Aorta (tissue), 5 donors: ENCODE data around the gene PPARG. TPM values are rescaled to one million over a fixed set of nuclear protein-coding genes. Genes with fewer than 3 reads are reported as not detected.
A peak's percentile ranks its signal among the peaks of the same experiment; 100 is the strongest.
"Not testable (repeated sequence)": the region's sequence is repeated elsewhere in the genome, so short reads cannot be mapped to it uniquely, and the experiment has no call there.

Experiments used
- ATAC-seq: fragments of 200-7000 bp; cut with Tn5 transposase; one replicate; pipeline ENCODE4 v1.9.1; 2022; ENCODE audit warnings: moderate library complexity; ENCODE audit not compliant: low FRiP score
- DNase-seq, 2 donors: peaks; one replicate each; pipeline ENCODE4 v3.0.0-alpha.2; 2020
- H3K27ac ChIP-seq, 2 donors: one replicate each; pipeline ENCODE4 v1.5.1; 2013; ENCODE audit warnings: low read length in 2 of 2, mild to moderate bottlenecking in 2 of 2, moderate library complexity in 2 of 2, control low read depth in 1 of 2, inconsistent platforms in 1 of 2, low read depth in 1 of 2
- H3K27me3 ChIP-seq, 2 donors: one replicate each; pipeline ENCODE4 v1.6.1; 2013; ENCODE audit warnings: control low read depth in 1 of 2, low read length in 1 of 2, mild to moderate bottlenecking in 1 of 2, moderate library complexity in 1 of 2; ENCODE audit not compliant: insufficient read depth in 2 of 2, control insufficient read depth in 1 of 2
- H3K36me3 ChIP-seq, 2 donors: one replicate each; pipeline ENCODE4 v1.6.1; 2013; ENCODE audit warnings: control low read depth in 1 of 2, low read length in 1 of 2, mild to moderate bottlenecking in 1 of 2; ENCODE audit not compliant: insufficient read depth in 2 of 2, control insufficient read depth in 1 of 2
- H3K4me1 ChIP-seq, 2 donors: one replicate each; pipeline ENCODE4 v1.6.1; 2013; ENCODE audit warnings: low read length in 2 of 2, control low read depth in 1 of 2, mild to moderate bottlenecking in 1 of 2, moderate library complexity in 1 of 2; ENCODE audit not compliant: insufficient read depth in 2 of 2, control insufficient read depth in 1 of 2
- H3K4me3 ChIP-seq, 2 donors: one replicate each; pipeline ENCODE4 v1.5.1; 2013; ENCODE audit warnings: low read length in 2 of 2, control low read depth in 1 of 2, mild to moderate bottlenecking in 1 of 2
- H3K9me3 ChIP-seq: one replicate; pipeline ENCODE4 v1.6.1; 2013; ENCODE audit warnings: mild to moderate bottlenecking, low read length; ENCODE audit not compliant: control insufficient read depth
- WGBS, 2 donors: extraction: QIAGEN DNeasy Blood & Tissue Kit; methylation state at CpG; one replicate each; pipeline ENCODE4 v1.1.7; 2013; 5-methylcytosine and 5-hydroxymethylcytosine counted together
- intact Hi-C, 2 donors: fragments of 100-400 bp; cut with DNase I; formaldehyde crosslinking; loops; one replicate each; pipeline versions ENCODE4 v1.14.2 to v1.15.0; 2022
- polyA plus RNA-seq, 2 donors: library from polyadenylated mRNA; stranded (reverse); fragments of 200-250 nt; gene quantifications; one replicate each; pipeline ENCODE4 v1.2.3, GENCODE V29; 2013
- total RNA-seq, 2 donors: library from RNA; stranded (reverse); fragmentation: NEBNext Ultra II Directional; extraction: Animal tissue kit (Norgen Biotek cat#: 25700); gene quantifications; one replicate each; pipeline ENCODE4 v1.2.1, GENCODE V29; 2021
- donor health status: healthy with polysubstance abuse.
- donor health status: Bipolar disorder and iron deficiency.
- donor health status: DM: no; HTN: no; CAD: no.
- donor health status: DM: no; HTN: no; CAD: no.
- donor health status: DM: yes; HTN: yes; CAD: no.

Gene PPARG
- total and polyA plus RNA-seq, 4 donors: 5.1 to 21.0 (median 17.5) TPM

GRCh38 chr3:12456441-12456840, 167.6 kb downstream of the PPARG start:
- H3K27ac ChIP-seq: no peak overlapping the region
- H3K27me3 ChIP-seq: no peaks in the 10 kb centered on the region
- intact Hi-C loops: no loop called here
- H3K9me3 ChIP-seq: peaks cover 2% of the 10 kb centered on the region
- DNase-seq (no peak), ATAC-seq (no peak)
- 87 to 93% methylated on average over 3 of the region's 3 CpGs for WGBS, 2 donors
- H3K36me3 ChIP-seq: no peaks in the 10 kb centered on the region
- H3K4me3 ChIP-seq: no peak overlapping the region
- no peaks in the 10 kb centered on the region for H3K4me1 ChIP-seq

- DNase-seq, H3K27me3 ChIP-seq, H3K36me3 ChIP-seq, H3K27ac ChIP-seq, H3K4me3 ChIP-seq, ATAC-seq, H3K9me3 ChIP-seq, H3K4me1 ChIP-seq, intact Hi-C loops: not testable (repeated sequence)
- WGBS, 2 donors: 87 to 94% methylated on average over 4 of the region's 4 CpGs
Observed at GRCh38 chr3:12457380-12457779, 168.5 kb downstream of the PPARG start.

- Histone ChIP-seq H3K4me3 (no peak overlapping the region), H3K4me1 (no peaks in the 10 kb centered on the region), H3K27ac (no peak overlapping the region), H3K36me3 (no peaks in the 10 kb centered on the region), H3K27me3 (no peaks in the 10 kb centered on the region), H3K9me3 (peaks cover 2% of the 10 kb centered on the region)
- ATAC-seq (no peak), DNase-seq (peak; percentile 52 to 57)
- intact Hi-C loops: no loop called here
- WGBS, 2 donors: 68 to 75% methylated on average over 8 of the region's 8 CpGs
Observed at GRCh38 chr3:12458901-12459300, 170.0 kb downstream of the PPARG start.

- Histone ChIP-seq H3K9me3 (peaks cover 2% of the 10 kb centered on the region), H3K4me3 (no peak overlapping the region), H3K4me1 (no peaks in the 10 kb centered on the region), H3K27me3 (no peaks in the 10 kb centered on the region), H3K27ac (no peak overlapping the region), H3K36me3 (no peaks in the 10 kb centered on the region)
- DNase-seq: no peak
- ATAC-seq: no peak
- WGBS, 2 donors: 72 to 73% methylated on average over 3 of the region's 3 CpGs
- intact Hi-C loops: no loop called here
Observed at GRCh38 chr3:12460127-12460526, 171.3 kb downstream of the PPARG start.

GRCh38 chr3:12461097-12461649, 172.3 kb downstream of the PPARG start:
- WGBS, 2 donors: 87 to 89% methylated on average over 7 of the region's 7 CpGs
- Histone ChIP-seq H3K36me3 (no peaks in the 10 kb centered on the region), H3K4me3 (no peak overlapping the region), H3K27ac (no peak overlapping the region), H3K27me3 (no peaks in the 10 kb centered on the region), H3K4me1 (no peaks in the 10 kb centered on the region), H3K9me3 (peaks cover 2% of the 10 kb centered on the region)
- intact Hi-C loops: no loop called here
- DNase-seq (peak in 1 of 2 donors; percentile 44), ATAC-seq (no peak)

GRCh38 chr3:12462159-12462947, 173.5 kb downstream of the PPARG start:
- Histone ChIP-seq H3K4me3 (no peak overlapping the region), H3K36me3 (no peaks in the 10 kb centered on the region), H3K27me3 (no peaks in the 10 kb centered on the region), H3K27ac (no peak overlapping the region), H3K4me1 (no peaks in the 10 kb centered on the region), H3K9me3 (peaks cover 2% of the 10 kb centered on the region)
- intact Hi-C loops: no loop called here
- DNase-seq (peak in 1 of 2 donors; percentile 72), ATAC-seq (no peak)
- WGBS, 2 donors: 56 to 58% methylated on average over 9 of the region's 9 CpGs

GRCh38 chr3:12463686-12464085, 174.8 kb downstream of the PPARG start:
- Histone ChIP-seq H3K27me3 (no peaks in the 10 kb centered on the region), H3K9me3 (peaks cover 2% of the 10 kb centered on the region), H3K4me3 (no peak overlapping the region), H3K36me3 (no peaks in the 10 kb centered on the region), H3K27ac (no peak overlapping the region), H3K4me1 (no peaks in the 10 kb centered on the region)
- 86 to 97% methylated on average over 1 of the region's 1 CpG for WGBS, 2 donors
- DNase-seq (peak in 1 of 2 donors; percentile 19), ATAC-seq (no peak)
- intact Hi-C loops: no loop called here

GRCh38 chr3:12464181-12464580, 175.3 kb downstream of the PPARG start:
- Histone ChIP-seq H3K4me1 (no peaks in the 10 kb centered on the region), H3K36me3 (no peaks in the 10 kb centered on the region), H3K4me3 (no peak overlapping the region), H3K27ac (no peak overlapping the region), H3K27me3 (no peaks in the 10 kb centered on the region), H3K9me3 (peaks cover 2% of the 10 kb centered on the region)
- ATAC-seq: no peak
- intact Hi-C loops: no loop called here
- DNase-seq: no peak
